HG03045 (cell line): Measurements from ENCODE around the gene TENM3.
"Not testable (repeated sequence)": the region's sequence is repeated elsewhere in the genome, so short reads cannot be mapped to it uniquely, and the experiment has no call there.

ENCODE experiments used
- ATAC-seq: cut with Tn5 transposase; IDR thresholded peaks from one replicate; pipeline ENCODE4 v1.9.1; 2021; ENCODE audit warnings: mild to moderate bottlenecking, moderate library complexity; ENCODE audit not compliant: unreplicated experiment

Gene TENM3

DNA sequence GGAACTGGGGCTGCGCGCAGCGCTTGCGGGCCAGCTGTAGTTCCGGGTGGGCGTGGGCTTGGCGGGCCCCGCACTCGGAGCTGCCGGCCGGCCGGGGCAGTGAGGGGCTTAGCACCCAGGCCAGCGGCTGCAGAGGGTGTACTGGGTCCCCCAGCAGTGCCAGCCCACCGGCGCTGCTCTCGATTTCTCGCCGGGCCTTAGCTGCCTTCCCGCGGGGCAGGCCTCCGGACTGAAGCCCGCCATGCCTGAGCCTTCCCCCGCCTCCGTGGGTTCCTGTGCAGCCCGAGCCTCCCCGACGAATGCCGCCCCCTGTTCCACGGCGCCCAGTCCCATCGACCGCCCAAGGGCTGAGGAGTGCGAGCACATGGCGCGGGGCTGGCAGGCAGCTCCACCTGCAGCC lies 143.4 kb downstream of the TENM3 start:
- not testable (repeated sequence) for ATAC-seq

DNA sequence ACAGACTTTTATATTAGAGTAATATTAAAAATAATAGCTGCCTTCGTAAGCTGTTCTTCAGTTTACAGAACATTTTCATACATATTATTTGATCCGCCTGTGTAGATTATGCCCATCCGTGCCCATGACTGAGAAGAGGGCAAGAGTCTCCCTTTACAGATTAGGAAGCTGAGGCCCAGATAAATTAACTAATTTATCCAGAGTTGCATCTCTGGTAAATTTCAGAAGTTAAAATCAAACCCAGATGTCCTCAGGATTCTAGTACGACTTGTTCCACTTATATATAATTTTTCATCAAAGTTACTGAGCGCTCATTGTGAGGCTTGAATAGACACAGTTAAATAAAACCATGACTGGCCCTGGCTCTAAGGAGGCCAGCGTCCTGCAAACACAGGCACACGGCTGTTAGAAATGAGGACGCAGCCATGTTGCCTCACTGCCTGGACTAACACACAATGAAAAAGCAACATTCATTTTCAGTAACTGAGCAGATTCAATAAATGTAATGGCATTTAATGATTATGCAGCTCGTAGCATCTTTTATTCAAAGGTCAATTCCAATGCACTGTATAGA lies 148.0 kb downstream of the TENM3 start:
- no peak for ATAC-seq

DNA sequence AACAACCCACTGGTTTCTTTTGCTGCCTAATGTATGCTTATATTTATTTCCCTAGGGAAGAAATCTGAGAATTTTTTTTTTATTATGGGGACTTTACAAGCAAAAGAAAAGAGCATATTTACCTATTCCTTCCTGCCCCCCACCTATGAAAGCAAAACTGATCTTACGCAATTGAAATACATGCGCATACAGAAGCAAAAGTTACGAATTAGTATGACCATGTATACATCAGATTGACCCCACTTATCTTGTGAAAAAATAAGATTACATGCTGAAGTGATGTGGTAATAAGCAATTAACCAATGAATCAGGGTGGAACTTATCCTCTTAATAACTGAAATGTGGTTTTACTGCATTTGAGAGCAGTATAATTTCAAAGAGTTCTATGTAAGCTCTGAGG lies 151.0 kb downstream of the TENM3 start:
- no peak for ATAC-seq

DNA sequence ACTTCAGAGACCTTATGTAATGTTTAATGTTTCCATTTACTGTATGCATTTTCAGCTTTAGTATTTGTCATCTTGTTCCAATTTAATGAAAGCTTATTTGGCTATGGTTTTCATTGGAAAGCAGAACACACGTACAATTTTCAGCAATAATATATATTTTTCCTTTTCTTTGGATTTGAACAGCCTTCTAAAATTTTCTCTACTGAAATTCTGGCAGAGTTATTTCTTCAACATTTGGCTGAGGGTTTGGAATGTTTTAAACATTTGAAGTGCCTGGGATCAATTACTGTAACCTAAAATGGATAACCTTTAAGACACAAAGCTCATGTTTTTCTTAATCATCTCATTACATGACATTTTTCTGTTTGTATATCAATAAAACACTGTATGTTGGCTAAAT lies 156.9 kb downstream of the TENM3 start:
- ATAC-seq = no peak

DNA sequence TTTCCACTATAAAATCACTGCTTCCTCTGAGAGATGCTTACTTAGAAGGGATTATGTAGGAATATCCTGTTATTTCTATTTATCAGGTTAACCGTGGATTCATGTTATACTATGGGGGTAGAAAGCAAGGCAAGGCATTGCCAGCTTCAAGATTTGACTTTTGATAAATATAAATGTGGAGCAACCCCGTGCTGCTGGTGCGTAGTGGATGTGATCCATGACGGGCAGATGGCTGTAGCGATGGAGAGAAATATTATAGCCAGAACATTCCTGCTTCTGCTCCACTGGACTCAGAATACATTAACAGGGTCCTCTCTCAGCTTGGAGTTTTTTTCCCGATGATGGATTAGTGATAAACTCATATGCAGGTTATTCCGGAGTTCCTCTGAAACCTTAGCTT lies 157.6 kb downstream of the TENM3 start:
- ATAC-seq = no peak

DNA sequence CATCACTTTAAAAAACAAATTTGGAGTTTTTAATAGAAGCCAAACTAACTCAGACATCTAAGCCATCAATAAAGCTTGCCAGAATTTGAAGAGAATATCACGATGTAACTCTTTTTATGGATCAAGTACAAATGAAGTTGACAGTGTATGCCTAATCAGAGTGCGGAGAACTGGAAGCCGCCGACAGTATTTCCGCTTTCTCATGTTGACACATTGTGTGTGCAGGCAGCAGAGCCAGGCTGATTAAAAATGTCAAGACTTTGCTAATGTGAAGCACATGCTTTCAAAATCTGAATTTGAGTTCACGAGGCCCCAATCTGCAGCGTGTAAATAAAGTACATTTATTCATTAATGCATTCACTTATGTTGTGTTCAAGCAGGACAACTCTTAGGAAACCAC lies 161.2 kb downstream of the TENM3 start:
- no peak for ATAC-seq

DNA sequence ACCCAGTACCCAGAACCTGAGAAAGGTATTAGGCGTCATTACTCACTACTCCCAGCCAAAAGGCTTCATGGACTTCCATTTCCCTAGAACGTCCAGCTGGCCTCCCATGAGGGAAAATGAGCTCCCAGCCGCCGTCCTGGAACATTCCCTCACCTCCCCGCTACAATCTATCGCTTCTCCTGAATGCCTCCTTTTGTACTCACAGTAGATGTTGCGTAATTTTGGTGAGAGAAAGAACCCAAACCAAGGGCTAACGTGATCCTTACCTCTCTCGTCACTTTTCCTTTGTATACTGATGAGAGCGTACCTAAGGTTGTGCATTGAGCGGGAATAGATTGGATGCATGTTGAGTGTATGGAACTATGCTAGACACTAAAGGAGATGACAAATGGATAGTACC lies 161.9 kb downstream of the TENM3 start:
- ATAC-seq = no peak

DNA sequence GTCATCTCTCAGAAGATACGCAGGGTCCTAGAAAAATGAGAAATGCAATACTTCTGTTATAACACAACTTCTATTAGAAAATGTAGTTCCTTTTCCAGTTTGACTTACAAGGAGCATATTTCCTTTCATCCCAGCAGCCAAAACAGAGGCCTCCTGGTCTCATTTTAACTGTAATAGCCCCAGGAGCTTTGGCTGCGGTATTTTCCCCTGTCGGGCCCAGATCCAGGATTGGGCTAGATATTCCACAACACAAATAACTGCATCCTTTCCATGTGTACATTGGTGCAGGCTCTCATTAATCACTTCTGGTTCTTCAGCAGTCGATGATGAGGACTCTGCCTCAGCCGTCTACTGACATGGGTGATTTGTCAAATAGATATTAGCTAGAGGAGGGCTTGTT lies 166.1 kb downstream of the TENM3 start:
- no peak for ATAC-seq

DNA sequence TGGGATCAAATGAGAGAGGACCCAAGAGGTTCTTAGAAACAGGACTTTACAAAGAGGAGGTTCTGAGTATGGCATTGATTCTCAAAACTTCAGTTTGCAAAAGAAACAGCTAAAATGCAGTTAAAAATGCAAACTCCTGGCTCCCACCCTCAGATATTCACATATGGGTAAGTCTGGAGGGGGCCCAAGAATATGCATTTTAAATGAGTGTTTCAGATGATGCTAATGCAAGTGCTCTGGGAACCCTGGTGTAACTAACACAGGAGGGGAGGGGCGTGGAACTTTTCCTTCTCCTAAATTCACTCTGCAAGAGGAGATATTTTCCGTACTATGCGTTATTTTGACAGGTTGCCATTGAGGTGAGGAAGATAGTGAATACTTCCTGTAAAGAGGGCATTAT lies 168.2 kb downstream of the TENM3 start:
- no peak for ATAC-seq

DNA sequence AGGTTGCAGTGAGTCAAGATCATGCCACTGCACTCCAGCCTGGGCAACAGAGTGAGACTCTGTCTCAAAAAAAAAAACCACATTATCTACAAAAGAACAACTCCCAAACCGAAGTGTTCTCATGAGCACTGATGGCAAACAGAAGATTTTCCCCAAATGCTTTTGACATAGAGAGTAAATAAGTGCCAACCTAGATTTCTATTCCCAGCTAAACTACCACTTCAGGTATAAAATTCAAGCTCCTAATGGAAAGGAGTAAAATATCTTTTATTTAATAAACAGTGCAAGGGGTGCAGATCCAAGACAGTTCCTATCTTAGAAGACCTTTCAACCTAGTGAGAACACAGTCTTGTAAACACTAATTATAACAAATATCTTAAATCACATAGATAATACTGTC lies 170.3 kb downstream of the TENM3 start:
- no peak for ATAC-seq

DNA sequence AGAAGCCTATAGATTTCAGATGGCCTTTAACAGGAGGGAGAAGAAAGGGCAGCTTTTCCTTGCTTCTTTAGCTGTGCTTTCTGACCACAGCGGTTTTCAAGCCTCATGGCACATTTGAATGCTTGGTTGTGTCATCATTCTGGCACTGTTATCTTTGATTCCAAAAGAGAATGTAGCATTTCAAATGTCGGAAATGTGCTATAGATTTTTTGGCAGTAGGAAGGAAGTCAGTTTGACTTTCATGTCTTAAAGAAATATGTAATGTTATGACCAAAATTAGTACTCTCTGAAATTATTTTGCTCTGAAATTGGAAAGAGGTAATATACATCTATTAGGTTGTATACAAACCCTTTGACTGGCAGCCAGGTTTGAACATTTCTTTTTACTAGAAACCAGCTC lies 171.9 kb downstream of the TENM3 start:
- no peak for ATAC-seq

DNA sequence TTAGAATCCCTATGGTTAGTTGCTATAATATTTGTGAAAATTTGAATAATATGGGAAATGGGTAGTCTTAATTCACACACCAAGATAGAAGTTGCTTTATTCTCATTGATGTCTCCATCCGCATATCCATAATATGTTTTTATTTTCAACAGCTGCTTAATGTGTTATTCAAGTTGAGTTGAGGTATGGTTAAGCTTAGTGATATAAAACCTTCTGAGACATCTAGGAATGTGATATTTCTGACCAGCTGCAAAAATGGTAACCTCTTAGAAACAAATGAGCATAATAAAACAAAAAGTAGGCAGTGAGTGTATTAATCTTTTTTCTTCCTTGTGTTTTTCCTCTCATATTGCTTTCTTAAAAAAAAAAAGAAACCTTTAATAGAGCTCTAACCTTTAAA lies 172.9 kb downstream of the TENM3 start:
- ATAC-seq = no peak

DNA sequence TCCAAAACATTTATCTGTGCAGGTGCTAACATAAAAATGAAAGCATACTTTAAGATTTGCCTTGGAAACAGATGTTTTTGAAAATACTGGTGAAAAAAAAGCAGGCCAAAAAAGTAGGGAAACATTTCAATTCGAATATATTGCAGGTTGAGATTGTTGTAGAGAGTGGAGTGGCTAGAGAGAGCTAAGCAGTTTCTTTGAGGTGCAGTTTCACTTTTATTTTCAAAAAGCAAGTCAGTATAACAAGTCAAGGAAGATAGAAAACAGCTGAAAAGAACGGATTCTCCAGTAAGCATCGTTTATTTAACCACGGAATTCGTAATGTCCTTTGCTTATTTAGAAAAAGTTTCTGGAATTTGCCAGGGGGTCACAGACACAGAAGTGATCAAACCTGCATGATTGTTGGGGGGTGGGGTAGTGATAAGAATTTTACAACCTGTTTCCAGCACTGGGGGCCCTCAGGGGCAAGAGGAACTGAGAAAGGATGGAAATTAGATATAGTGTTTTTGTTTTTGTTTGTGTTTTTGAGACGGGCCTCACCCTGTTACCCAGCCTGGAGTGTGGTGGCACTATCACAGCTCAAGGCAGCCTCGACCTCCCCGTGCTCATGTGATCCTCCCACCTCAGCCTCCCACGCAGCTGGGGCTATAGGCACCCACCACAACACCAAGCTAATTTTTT lies 175.0 kb downstream of the TENM3 start:
- ATAC-seq = no peak

DNA sequence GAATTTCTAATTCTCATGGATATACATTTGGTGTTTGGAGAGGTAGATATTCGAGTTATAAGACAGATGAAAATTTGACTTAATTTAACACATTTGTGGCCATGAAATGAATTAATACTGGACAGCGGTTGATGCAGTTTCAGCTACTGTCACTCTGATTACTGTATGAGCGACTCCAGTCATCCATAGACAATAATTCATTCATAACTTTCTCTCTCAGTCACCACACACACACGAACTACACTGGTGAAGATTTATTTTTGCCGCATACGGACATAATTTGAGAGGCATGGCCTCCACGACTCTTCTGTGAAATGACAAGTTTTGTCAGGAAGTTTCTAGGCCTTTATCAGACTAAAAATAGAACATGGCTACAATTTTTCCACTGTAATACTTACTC lies 177.0 kb downstream of the TENM3 start:
- ATAC-seq = no peak

DNA sequence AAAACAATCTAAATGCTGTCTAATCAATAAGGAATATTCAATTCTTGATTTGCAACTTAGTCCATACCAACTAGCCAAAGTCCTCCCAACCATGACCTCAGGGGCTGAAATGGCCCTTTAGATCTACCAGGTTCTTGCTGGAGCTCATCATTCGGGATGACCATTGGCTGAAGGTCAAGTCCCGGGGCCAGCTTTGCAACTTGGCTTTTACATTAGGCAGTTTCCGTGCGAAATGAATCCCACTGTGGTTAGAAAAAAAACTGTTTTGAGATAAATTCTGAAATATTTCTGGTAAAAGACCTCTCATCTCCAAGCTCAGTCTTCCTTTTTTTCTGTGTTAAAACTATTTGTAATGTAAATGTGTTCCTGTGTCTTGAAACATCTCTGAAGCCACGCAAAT lies 178.6 kb downstream of the TENM3 start:
- no peak for ATAC-seq

DNA sequence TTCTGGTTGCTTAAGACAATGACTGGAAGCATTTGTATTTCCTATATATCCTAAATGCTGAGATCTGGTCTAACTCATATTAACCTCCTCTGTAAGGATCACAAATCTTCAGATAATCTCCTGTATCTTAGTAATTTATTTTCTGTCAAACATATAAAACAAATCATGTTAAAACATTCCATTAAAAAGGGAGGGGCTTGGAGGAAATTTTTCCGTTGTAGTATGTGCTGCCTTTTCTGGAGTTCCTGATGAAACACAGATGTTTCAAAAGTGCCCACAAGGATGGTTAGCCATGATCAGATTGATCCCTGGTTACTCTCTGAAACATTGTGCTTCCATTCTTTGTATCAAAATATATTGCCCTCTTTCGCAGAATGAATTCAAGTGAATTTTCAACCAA lies 182.1 kb downstream of the TENM3 start:
- ATAC-seq = no peak

DNA sequence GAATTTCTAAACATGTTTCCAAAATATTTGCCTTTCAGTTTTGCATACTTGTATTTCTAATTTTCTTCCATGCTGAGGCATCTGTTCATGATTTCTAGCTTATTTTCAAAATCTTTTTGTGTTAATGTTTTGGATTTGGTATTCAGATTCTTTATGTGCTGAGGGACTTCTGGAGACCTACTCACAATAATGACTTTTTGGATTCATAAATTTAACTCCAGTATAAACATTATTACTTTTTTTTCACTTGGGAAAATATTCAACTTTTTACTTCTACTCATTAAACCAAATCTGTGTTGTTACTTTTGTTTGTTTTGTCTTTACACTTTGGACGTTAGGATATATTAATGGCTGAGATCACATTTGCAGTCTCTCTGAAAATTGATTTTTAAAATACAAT lies 183.7 kb downstream of the TENM3 start:
- no peak for ATAC-seq

DNA sequence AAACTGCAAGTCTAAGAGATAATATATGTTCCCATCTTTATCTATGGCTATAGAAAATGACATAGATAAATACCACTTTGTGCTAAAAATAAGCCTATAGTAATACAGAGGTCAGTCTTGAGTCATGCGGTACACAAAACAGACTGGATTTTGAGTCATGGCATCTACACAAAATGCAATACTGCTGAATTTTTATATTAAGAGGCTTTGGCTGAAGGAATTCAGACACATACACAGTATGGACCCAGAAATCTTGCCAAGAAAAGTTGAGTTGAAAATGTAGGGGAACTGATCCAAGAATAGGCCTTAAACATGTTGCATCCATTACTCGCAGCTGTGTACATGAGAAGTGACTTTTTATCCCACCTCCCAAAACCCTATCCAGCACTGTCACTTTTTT lies 184.4 kb downstream of the TENM3 start:
- ATAC-seq = no peak

DNA sequence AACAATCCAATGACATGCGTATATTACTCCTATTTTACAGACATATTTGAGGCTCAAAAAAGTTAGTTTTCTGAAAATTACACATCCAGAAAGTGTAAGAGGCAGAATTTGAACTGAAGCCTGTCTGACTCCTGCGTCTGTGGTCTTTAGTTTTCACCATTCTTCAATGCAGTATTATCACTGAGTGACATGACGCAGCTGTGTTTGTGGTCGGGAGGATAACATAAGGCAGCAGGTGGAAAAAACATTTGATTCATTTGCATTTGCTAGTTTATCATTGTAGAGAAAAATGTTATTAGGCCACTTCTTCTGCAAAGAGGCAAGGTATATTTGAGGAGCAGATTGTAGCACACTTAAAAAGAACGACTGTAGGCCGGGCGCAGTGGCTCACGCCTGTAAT lies 186.7 kb downstream of the TENM3 start:
- no peak for ATAC-seq

DNA sequence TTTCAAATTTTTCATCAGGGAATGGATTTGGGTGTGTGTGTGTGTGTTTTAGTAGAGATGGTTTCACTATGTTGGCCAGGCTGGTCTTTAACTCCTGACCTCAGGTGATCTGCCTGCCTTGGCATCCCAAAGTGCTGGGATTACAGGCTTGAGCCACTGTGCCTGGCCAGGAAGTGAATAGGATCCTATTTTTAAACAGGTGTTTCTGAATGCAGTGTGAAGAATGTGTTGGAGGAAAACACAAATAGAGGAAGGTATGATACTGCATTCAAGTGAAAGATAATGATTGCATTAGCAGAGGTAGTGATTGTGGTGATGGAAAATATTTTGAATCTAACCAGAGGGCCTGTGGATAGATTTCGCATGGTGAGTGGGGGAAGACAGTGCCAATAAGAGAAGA lies 189.6 kb downstream of the TENM3 start:
- no peak for ATAC-seq

DNA sequence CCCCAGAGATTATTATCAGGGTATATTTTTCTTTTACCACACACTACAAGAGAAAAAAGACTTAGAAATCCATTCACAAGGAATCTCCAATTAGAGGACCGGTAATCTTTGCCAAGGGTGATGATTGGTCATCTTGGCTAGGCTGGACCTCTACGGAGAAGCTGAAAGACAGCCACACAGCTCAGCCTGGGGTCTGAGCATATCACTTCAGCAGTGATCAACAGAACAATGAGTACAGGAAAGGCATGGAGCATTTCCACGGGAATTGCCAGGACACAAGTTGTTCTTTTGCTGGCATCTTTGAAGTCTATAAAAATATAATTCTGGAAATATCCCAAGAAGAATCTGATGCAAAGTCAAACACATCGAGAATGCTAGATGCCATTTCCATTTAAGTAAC lies 191.5 kb downstream of the TENM3 start:
- ATAC-seq = no peak

DNA sequence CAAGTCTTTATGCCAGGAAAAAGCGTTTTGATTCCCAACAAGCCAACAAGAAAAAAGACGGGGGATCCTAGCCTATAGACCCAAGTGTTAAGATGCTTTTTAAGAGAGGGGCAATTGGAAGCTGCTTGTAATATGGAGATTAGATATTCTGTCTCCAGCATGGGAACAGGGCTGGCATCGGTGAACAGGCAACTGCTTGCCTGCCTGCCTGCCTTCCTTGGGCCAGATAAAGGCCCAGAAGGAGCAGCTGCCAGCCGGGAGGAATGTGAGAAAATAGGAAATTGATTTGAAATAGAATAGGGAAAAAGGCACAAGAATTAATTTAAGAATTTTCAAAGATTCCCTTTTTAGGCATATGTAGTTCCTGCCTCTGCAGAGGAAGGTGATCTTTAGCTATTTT lies 192.2 kb downstream of the TENM3 start:
- ATAC-seq = no peak

DNA sequence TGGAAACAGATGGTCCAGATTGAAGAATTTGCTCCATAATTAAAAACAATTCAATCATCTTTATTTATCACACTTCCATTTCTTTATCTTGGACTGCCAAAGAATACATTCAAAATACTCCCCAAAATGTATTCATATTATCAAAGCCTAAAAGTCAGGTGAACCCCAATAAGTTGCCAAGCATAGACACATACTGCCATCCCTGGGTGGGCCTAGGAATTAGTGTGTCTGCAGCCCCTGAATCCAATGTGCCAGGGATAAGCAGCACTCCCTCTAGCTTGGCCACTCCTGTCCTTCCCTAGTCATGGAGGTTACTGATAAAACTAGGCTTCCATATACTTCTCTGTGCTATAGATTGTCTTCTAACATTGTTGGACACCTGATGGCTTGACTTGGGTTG lies 199.9 kb downstream of the TENM3 start:
- ATAC-seq = no peak
